ENCODE measurements around the gene MEI1. TPM values are rescaled to one million over a fixed set of nuclear protein-coding genes. Genes with fewer than 3 reads are reported as not detected.

Gene MEI1
- total and polyA plus RNA-seq, 9 of the 15 experiments (the other 6 are each of a cell fraction or from before 2014, with no cell fraction given): 0.08 to 0.68 (median 0.18) TPM; not detected in 2

- H3K4me2 ChIP-seq (ENCODE audit: insufficient read depth, low read length): no peak overlapping the region
- no peaks in the 10 kb centered on the region for H3K27me3 ChIP-seq (ENCODE audit: control insufficient read depth in 2 of 2, insufficient read depth in 2 of 2, low read length in 2 of 2)
- H2AFZ ChIP-seq (ENCODE audit: low read depth, low read length): no peak overlapping the region
- no peak overlapping the region for H3K4me3 ChIP-seq
- no peaks in the 10 kb centered on the region for H4K20me1 ChIP-seq (replicated peaks; ENCODE audit: control insufficient read depth, insufficient read depth, low read length)
- BruUV-seq (replicated peaks): no TSS peak
- ATAC-seq (no peak), DNase-seq (ENCODE audit: extremely low read depth in 1 of 4, low spot score in 3 of 4) (no peak), FAIRE-seq (no peak)
- H3K9me1 ChIP-seq (ENCODE audit: control insufficient read depth, insufficient read depth, low read length): no peaks in the 10 kb centered on the region
- in situ Hi-C loops (cut with MboI) (no loop called here), intact Hi-C loops (cut with micrococcal nuclease) (no loop called here)
- no peak overlapping the region for H3K9ac ChIP-seq (ENCODE audit: insufficient read depth in 1 of 2, low read depth in 2 of 2, low read length in 2 of 2)
- CTCF ChIA-PET (ENCODE audit: low intra/inter-chr PET ratio): no interaction called here
- no peaks in the 10 kb centered on the region for H3K9me3 ChIP-seq (replicated peaks; ENCODE audit: control insufficient read depth, insufficient read depth, low read depth, low read length)
- H3K27ac ChIP-seq (ENCODE audit: extremely low read depth, low read depth, low read length): no peak overlapping the region
- TF ChIP-seq UBTF (IDR thresholded peaks at IDR 0.05; ENCODE audit: borderline replicate concordance in 1 of 2, low read depth in 2 of 2, low read length in 2 of 2): no peak
- TF ChIP-seq SIN3A (IDR thresholded peaks at IDR 0.05; ENCODE audit: borderline replicate concordance in 2 of 2, control insufficient read depth in 1 of 2, low read depth in 2 of 2, low read length in 2 of 2): no peak
- TF ChIP-seq EGR1 (conservative IDR thresholded peaks at IDR 0.05): no peak
- TF ChIP-seq SIRT6 (IDR thresholded peaks at IDR 0.05; ENCODE audit: low read depth, low read length): no peak
- TF ChIP-seq RAD21 (CRISPR knock-in tag; conservative IDR thresholded peaks at IDR 0.05 in 1 of 2, IDR thresholded peaks at IDR 0.05 in 1 of 2): no peak
- no peak for TF ChIP-seq PHF21A (IDR thresholded peaks at IDR 0.05; ENCODE audit: borderline replicate concordance, low read depth)
- no peak for TF ChIP-seq SP1 (CRISPR knock-in tag; IDR thresholded peaks at IDR 0.05)
- no peak for TF ChIP-seq ARID1B (IDR thresholded peaks at IDR 0.05)
- TF ChIP-seq GATAD2B (IDR thresholded peaks at IDR 0.05; ENCODE audit: borderline replicate concordance): no peak
- no peak for TF ChIP-seq HEY1 (CRISPR knock-in tag; IDR thresholded peaks at IDR 0.05; ENCODE audit: borderline replicate concordance)
- no peak for TF ChIP-seq TOE1 (IDR thresholded peaks at IDR 0.05; ENCODE audit: borderline replicate concordance)
- no peak for TF ChIP-seq TOE1 (CRISPR knock-in tag; IDR thresholded peaks at IDR 0.05; ENCODE audit: borderline replicate concordance, low read depth)
- no peak for TF ChIP-seq TCF7 (IDR thresholded peaks at IDR 0.05; ENCODE audit: borderline replicate concordance)
- no peak for TF ChIP-seq HNRNPK (IDR thresholded peaks at IDR 0.05; ENCODE audit: low read depth, low read length, poor library complexity, severe bottlenecking)
- no peak for TF ChIP-seq ZNF324 (CRISPR knock-in tag; IDR thresholded peaks at IDR 0.05)
- no peak for TF ChIP-seq ZNF507 (tag; conservative IDR thresholded peaks at IDR 0.05)
- no peak for TF ChIP-seq PYGO2 (tag; IDR thresholded peaks at IDR 0.05)
- TF ChIP-seq RFX1 (IDR thresholded peaks at IDR 0.05): no peak
- TF ChIP-seq PPARD (CRISPR knock-in tag; IDR thresholded peaks at IDR 0.05): no peak
- TF ChIP-seq SRSF1 (IDR thresholded peaks at IDR 0.05; ENCODE audit: low read depth, low read length): no peak
- WGBS (ENCODE audit: insufficient coverage, low coverage, missing lambda C conversion rate): 25% methylated on average over 1 of the region's 5 CpGs
- POLR2A ChIA-PET: no interaction called here
- H3K4me1 ChIP-seq (replicated peaks in 1 of 2; ENCODE audit: control insufficient read depth in 2 of 2, insufficient read depth in 2 of 2, low read length in 2 of 2): no peaks in the 10 kb centered on the region; a peak in 1 of 5 replicates
- no peaks in the 10 kb centered on the region for H3K36me3 ChIP-seq (ENCODE audit: control insufficient read depth, insufficient read depth, low read length)
- H3K79me2 ChIP-seq (ENCODE audit: control insufficient read depth, insufficient read depth, low read length): no peaks in the 10 kb centered on the region
These were observed 58.2 kb downstream of the MEI1 start for GRCh38 chr22:41757502-41757901.

All from K562 (cell line).